SK-N-SH treated with all-trans-retinoic acid at 6 μM for 48 hours (cell line): ENCODE results near the gene RGS2.

Experiments used
- ARNTL ChIP-seq: fragments of 450-650 bp; formaldehyde crosslinking; IDR thresholded peaks from 2 replicates; pipeline ENCODE4 v1.5.0; 2020; ENCODE audit warnings: low read depth, mild to moderate bottlenecking, moderate library complexity, borderline replicate concordance
- BACH2 ChIP-seq: fragments of 250-450 bp; sonication (Bioruptor Pico); IDR thresholded peaks from 2 replicates; pipeline ENCODE4 v1.9.0; 2021; ENCODE audit warnings: mild to moderate bottlenecking, borderline replicate concordance
- ESRRG ChIP-seq: fragments of 250-450 bp; sonication (Bioruptor Pico); IDR thresholded peaks from 2 replicates; pipeline ENCODE4 v1.6.1; 2021; ENCODE audit warnings: mild to moderate bottlenecking
- GLIS3 ChIP-seq: fragments of 250-450 bp; sonication (Bioruptor Pico); IDR thresholded peaks from 2 replicates; pipeline ENCODE4 v1.5.0; 2020; ENCODE audit warnings: mild to moderate bottlenecking, moderate library complexity
- PATZ1 ChIP-seq: fragments of 250-450 bp; sonication (Bioruptor Pico); IDR thresholded peaks from 2 replicates; pipeline ENCODE4 v1.8.0; 2020; ENCODE audit warnings: mild to moderate bottlenecking, moderate library complexity, borderline replicate concordance
- RARB ChIP-seq: fragments of 250-450 bp; sonication (Bioruptor Pico); IDR thresholded peaks from 2 replicates; pipeline ENCODE4 v1.8.0; 2021; ENCODE audit warnings: mild to moderate bottlenecking, moderate library complexity
- SNAI2 ChIP-seq: fragments of 250-450 bp; sonication (Bioruptor Pico); IDR thresholded peaks from 2 replicates; pipeline ENCODE4 v1.5.0; 2020; ENCODE audit warnings: mild to moderate bottlenecking, moderate library complexity
- TCF4 ChIP-seq: fragments of 250-450 bp; sonication (Bioruptor Pico); IDR thresholded peaks from 2 replicates; pipeline ENCODE4 v1.8.0; 2021; ENCODE audit warnings: mild to moderate bottlenecking, moderate library complexity, borderline replicate concordance
- TOX ChIP-seq: fragments of 250-450 bp; sonication (Bioruptor Pico); IDR thresholded peaks from 2 replicates; pipeline ENCODE4 v1.8.0; 2021; ENCODE audit warnings: mild to moderate bottlenecking, moderate library complexity, borderline replicate concordance
- ZFP3 ChIP-seq: fragments of 250-450 bp; sonication (Bioruptor Pico); IDR thresholded peaks from 2 replicates; pipeline ENCODE4 v1.5.0; 2020; ENCODE audit warnings: mild to moderate bottlenecking, moderate library complexity
- ZNF565 ChIP-seq: fragments of 450-650 bp; formaldehyde crosslinking; conservative IDR thresholded peaks from 2 replicates; pipeline ENCODE4 v1.5.0; 2020; ENCODE audit warnings: low read depth, mild to moderate bottlenecking, moderate library complexity
- ZNF8 ChIP-seq: fragments of 450-650 bp; formaldehyde crosslinking; IDR thresholded peaks from 2 replicates; pipeline ENCODE4 v1.5.0; 2020; ENCODE audit warnings: mild to moderate bottlenecking, moderate library complexity
- TF ChIP-seq, protein P1 (sequence below): fragments of 250-450 bp; sonication (Bioruptor Pico); IDR thresholded peaks from 2 replicates; pipeline ENCODE4 v1.5.1; 2020; ENCODE audit warnings: low read depth, mild to moderate bottlenecking, moderate library complexity

- TF ChIP-seq ZNF565 (CRISPR knock-in tag) (no peak), ESRRG (CRISPR knock-in tag) (no peak), ARNTL (CRISPR knock-in tag) (no peak), GLIS3 (CRISPR knock-in tag) (no peak), TCF4 (CRISPR knock-in tag) (no peak), TOX (CRISPR knock-in tag) (no peak), SNAI2 (CRISPR knock-in tag) (no peak), ZNF8 (CRISPR knock-in tag) (no peak), BACH2 (CRISPR knock-in tag) (no peak), ZFP3 (CRISPR knock-in tag) (no peak), RARB (CRISPR knock-in tag) (no peak), PATZ1 (no peak)
- TF ChIP-seq, protein P1, sequence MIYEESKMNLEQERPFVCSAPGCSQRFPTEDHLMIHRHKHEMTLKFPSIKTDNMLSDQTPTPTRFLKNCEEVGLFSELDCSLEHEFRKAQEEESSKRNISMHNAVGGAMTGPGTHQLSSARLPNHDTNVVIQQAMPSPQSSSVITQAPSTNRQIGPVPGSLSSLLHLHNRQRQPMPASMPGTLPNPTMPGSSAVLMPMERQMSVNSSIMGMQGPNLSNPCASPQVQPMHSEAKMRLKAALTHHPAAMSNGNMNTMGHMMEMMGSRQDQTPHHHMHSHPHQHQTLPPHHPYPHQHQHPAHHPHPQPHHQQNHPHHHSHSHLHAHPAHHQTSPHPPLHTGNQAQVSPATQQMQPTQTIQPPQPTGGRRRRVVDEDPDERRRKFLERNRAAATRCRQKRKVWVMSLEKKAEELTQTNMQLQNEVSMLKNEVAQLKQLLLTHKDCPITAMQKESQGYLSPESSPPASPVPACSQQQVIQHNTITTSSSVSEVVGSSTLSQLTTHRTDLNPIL (CRISPR knock-in tag) = no peak
Observed at GRCh38 chr1:192811594-192812239, 2.9 kb downstream of the RGS2 start.
